Ramos (cell line): ENCODE measurements around the gene PPP1R12B.
"Not testable (repeated sequence)": the region's sequence is repeated elsewhere in the genome, so short reads cannot be mapped to it uniquely, and the experiment has no call there.

Source experiments
- in situ Hi-C: fragments of 300-500 bp; cut with MboI; formaldehyde crosslinking; loops from one replicate; pipeline ENCODE4 v1.14.3; 2022; ENCODE audit warnings: low sequenced_read_pairs; ENCODE audit not compliant: unreplicated experiment

The PPP1R12B gene

GRCh38 chr1:202518905-202519304 lies 170.4 kb downstream of the PPP1R12B start:
- in situ Hi-C loops, result not testable (repeated sequence)

DNA sequence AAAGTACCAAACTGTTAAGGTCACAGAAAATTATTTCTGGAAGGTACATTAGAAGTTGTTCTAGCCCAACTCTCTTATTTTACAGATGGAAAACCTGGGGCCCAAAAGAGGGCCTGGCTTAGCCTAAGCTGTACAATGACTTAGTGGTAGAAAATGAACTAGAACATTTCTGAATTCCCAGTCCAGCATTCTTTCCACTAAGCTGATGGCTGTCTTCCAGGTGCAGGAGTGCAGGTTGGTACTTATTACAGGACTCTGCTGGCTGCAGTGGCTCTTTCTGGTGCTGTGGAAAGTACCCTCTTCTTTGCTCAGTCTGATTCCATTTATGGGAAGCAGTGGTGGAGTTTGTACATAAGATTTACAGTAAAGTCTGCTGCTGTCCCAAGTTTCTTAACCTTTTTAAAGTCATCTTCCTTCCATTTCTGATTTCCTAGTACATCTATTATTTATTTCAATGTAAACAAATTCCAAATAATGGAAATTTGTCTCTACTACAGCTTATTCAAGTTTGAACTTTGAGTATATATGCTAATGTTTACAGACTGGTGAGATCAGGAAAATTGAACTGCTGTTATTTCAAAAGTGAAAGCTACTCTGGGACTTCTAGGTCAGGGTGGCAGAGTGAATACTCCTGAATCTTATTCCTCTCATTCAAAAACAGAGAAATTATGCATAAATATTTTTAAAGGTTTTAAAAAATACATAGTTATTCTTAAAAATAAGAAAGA lies 171.8 kb downstream of the PPP1R12B start:
- in situ Hi-C loops, result not testable (repeated sequence)

- in situ Hi-C loops, result not testable (repeated sequence)
Observed at GRCh38 chr1:202520857-202521216, 172.3 kb downstream of the PPP1R12B start.

DNA sequence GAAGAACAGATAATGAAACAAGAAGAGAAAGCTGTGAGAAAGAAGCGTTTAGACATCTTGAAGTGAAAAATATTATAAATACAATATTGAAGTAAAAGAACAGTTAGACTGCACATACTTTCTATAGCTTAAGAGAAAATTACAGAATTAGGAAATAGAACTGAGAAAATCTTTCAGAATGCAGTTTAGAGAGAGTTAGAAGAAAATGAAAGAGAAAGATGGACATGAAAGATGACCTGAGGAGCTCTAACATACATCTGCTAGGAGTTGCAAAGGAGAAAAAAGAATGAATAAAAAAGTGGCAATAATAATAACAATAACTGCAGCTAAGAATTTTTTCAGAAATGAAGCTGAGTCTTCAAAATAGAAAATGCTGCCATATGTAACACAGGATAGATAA lies 173.0 kb downstream of the PPP1R12B start:
- in situ Hi-C loops, result not testable (repeated sequence)

DNA sequence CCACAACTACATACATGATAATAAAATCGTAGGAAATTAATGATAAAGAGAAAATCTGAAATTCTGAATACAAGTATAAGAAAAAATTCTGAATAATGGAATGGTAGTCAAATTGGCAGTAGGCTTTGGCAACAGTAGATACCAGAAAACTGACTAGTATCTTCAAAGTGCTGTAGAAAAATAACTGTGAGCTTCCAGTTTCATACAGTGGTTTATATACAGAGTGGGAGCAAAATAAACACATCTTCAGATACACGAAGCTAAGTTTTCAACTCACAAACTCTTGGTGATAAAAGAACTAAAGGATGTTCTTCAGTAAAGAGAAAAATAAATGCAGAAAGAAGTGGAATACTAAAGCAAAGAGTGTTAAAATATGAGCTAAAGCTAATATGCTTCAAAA lies 173.4 kb downstream of the PPP1R12B start:
- in situ Hi-C loops, result no loop called here

- in situ Hi-C loops, result not testable (repeated sequence)
Observed at GRCh38 chr1:202526056-202526455, 177.6 kb downstream of the PPP1R12B start.

GRCh38 chr1:202528096-202528722 lies 179.7 kb downstream of the PPP1R12B start:
- in situ Hi-C loops, result not testable (repeated sequence)

DNA sequence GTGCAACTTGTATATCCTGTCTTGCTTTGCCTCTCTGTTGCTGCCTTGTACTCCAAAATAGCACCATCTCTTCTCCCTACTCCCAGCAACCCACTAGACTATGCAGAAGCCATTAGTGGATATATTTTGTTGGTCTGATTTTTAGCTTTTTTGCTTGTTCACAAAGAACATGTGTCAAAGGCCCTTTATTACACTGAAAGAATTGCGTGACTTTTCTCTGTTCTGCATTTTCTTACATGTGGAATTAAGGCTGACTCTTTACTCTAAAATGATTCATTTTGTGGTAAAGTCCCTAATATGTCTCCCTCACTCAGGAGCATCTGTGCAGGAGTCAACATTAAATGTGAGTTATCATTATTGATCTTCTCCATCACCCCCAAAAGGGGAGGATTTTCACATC lies 182.2 kb downstream of the PPP1R12B start:
- in situ Hi-C loops, result not testable (repeated sequence)

DNA sequence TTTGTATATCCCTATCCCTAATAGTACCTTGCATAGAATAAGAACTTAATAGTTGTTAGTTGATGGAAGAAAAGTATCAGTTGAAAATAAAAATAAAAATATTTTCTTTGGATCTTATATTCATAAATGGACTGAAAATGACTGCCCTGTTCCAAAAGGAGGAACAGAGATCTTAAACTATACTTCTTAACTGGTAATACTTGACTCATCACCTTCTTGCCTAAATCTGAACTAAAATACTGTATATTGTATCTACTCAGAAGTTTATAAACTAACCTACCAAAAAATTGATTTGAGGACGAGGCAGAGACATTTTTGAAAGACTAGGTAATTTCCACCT lies 182.9 kb downstream of the PPP1R12B start:
- in situ Hi-C loops, result no loop called here

DNA sequence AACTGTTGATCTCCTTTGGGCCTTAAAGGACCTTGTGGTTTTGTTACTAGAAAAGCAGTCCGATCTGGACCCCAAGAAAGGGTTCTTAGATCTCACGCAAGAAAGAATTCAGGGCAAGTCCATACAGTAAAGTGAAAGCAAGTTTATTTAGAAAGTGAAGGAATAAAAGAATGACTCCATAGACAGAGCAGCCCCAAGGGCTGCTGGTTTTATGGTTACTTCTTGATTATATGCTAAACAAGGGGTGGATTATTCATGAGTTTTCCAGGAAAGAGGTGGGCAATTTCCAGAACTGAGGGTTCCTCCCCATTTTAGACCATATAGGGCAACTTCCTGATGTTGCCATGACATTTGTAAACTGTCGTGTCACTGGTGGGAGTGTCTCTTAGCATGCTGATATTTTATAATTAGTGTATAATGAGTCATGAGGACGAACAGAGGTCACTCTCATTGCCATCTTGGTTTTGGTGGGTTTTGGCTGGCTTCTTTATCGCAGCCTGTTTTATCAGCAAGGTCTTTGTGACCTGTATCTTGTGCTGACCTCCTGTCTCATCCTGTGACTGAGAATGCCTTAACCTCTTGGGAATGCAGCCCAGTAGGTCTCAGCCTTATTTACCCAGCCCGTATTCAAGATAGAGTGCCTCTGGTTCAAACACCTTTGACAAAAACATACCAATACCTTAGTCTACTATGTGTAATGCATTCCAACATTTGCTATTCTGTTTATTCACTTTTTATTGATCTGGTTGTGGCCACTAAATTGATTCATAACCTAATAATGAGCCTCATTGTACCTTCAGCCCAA lies 183.5 kb downstream of the PPP1R12B start:
- in situ Hi-C loops, result not testable (repeated sequence)

DNA sequence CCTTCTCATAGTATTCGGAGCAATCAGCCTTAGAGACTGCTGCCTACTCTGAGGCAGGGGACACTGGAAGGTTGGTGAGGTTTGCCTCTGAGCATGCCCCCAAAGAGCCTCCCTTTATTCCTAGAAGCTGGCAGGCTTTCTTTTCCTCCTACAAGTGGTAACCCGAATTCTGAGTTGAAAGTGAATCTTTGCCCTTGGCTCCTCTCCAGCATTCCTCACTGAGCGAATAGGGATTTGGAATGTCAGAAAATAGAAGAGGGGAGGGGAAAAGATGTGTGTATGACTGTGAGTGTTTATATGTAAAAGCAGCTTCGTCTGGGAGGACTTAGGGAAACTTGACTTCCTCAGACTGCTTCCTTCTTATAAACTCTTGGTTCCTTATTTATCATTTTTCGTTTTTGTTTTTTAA lies 190.7 kb downstream of the PPP1R12B start:
- in situ Hi-C loops, result not testable (repeated sequence)

GRCh38 chr1:202539583-202539982 lies 191.1 kb downstream of the PPP1R12B start:
- in situ Hi-C loops, result not testable (repeated sequence)

GRCh38 chr1:202540014-202540413 lies 191.5 kb downstream of the PPP1R12B start:
- in situ Hi-C loops, result no loop called here

DNA sequence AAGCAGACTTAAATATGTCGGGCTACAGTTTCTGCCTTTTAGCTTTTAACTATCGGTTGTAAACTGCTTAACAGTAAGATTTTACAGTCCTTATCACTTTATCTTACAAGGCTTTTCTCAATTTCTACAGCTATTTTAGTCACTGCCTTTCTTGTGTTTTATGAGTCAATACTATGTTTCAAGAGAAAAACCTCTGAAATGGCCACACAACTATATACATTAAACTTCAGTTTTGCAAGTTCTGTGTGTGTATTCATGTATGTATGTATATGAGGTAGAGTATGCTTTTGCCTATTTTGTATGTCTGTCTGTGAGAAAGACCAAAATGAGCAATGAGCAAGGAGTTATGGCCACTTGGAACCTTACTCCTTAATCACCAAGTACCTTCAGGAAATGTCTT lies 191.9 kb downstream of the PPP1R12B start:
- in situ Hi-C loops, result no loop called here

DNA sequence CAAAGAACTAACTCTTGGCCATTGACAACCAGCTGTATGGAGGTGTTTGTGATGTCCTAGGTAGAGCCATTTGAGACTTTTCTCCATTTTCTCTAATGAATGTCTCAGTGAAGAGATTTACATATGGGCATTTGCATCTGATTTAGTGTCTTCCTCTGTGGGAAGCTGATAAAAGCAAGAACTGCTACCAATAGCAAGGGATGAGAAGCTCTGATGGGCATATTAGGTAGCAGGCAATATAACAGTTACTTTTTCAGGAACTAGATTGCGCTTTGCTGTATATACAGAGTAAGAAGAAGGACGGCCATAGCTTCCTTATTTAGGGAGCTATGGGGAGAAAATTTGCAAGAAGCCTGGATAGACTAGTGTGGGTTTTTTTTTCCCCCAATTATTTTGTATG lies 192.4 kb downstream of the PPP1R12B start:
- in situ Hi-C loops, result not testable (repeated sequence)

DNA sequence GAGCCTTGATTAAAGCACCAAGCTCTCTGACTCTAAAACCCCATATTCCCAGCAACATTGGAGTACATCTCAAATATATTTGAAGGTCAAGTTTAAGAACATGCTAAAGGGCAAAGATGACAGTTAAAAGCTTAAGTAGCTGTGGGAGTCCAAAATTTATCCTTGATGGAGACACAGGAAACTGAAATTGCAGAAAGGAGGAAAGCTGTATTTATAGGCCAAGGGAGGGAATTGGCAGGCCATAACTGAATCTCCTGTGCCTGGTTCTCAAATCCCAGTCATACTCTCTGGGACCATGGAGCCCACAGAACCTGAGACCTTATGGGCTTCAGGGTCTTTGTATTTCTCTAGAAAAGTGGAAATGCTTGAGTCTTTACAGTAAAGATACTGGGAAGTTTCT lies 193.9 kb downstream of the PPP1R12B start:
- in situ Hi-C loops, result not testable (repeated sequence)

GRCh38 chr1:202543537-202543936 lies 195.0 kb downstream of the PPP1R12B start:
- in situ Hi-C loops, result not testable (repeated sequence)

GRCh38 chr1:202544766-202545449 lies 196.4 kb downstream of the PPP1R12B start:
- in situ Hi-C loops, result not testable (repeated sequence)

DNA sequence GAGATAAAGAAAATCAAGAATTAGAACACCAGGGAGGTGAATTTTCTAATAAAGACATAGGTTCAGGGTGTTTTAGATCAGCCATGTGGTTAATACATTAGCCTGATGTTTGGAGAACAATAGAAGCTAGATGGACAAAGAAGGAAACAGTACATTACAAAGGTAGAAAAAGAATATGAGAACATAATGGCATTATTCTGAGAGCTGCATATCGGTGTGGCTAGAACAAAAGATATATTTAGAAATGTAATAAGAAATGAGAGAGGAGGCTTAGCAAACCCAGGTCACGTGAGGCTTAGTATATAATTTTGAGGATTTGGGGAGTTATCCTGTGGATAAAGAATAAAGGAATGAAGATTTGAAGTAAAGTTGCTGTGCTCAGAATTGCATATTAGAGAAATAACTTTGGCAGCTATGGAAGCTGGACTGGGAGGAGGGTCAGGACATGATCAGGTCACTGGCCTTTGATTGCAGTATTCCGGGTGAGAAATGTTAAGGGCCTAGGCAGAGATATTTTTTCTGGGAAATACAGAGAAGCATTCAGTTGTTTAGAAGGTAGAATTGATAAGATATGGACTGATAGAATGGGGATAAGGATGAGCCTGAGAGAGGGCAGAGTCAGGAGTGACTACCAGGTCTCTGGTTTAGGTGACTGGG lies 197.3 kb downstream of the PPP1R12B start:
- in situ Hi-C loops, result not testable (repeated sequence)

- in situ Hi-C loops, result not testable (repeated sequence)
Observed at GRCh38 chr1:202546377-202546776, 197.9 kb downstream of the PPP1R12B start.
